A673 (cell line): ENCODE data around the gene COLEC12. TPM values are rescaled to one million over a fixed set of nuclear protein-coding genes. Genes with fewer than 3 reads are reported as not detected.

Experiments used
- BruUV-seq: library from RNA; stranded (reverse); fragments of 400-500 nt; replicated peaks from 2 replicates; lab custom pipeline; 2021; lab: Mats Ljungman, UMichigan
- CTCF ChIA-PET: fragments of 300-600 bp; sonication (Branson Sonifier 250); formaldehyde crosslinking; loops from one replicate; lab custom pipeline; 2022; ENCODE audit warnings: antibody characterized with exemption; lab: Charles Lee
- POLR2A ChIA-PET: fragments of 300-600 bp; sonication (Branson Sonifier 250); formaldehyde crosslinking; loops from one replicate; lab custom pipeline; 2022; ENCODE audit warnings: antibody characterized with exemption; ENCODE audit not compliant: low non-redundant PET; lab: Charles Lee
- DNase-seq: peaks from one replicate; pipeline ENCODE4 v3.0.0-alpha.2; 2015; ENCODE audit warnings: low spot score
- H3K27ac ChIP-seq: fragments of 200-600 bp; sonication (generic); 2 replicates; pipeline ENCODE4 v1.5.1; 2016; ENCODE audit warnings: mixed run types, low read depth, mild to moderate bottlenecking, mixed read lengths, antibody characterized with exemption, low read length; ENCODE audit not compliant: poor library complexity, severe bottlenecking
- H3K27me3 ChIP-seq: fragments of 200-600 bp; sonication (generic); replicated peaks from 2 replicates; pipeline ENCODE4 v1.6.1; 2017; ENCODE audit warnings: mixed run types, low read depth, mild to moderate bottlenecking, mixed read lengths, antibody characterized with exemption, low read length; ENCODE audit not compliant: insufficient read depth, poor library complexity
- H3K36me3 ChIP-seq: fragments of 200-600 bp; sonication (generic); 2 replicates; pipeline ENCODE4 v1.6.1; 2016; ENCODE audit warnings: mixed run types, mild to moderate bottlenecking, mixed read lengths, antibody characterized with exemption, low read length; ENCODE audit not compliant: insufficient read depth, poor library complexity, severe bottlenecking
- H3K4me1 ChIP-seq: fragments of 200-600 bp; sonication (generic); 2 replicates; pipeline ENCODE4 v1.6.1; 2017; ENCODE audit warnings: mixed run types, mild to moderate bottlenecking, mixed read lengths, antibody characterized with exemption, low read length; ENCODE audit not compliant: insufficient read depth, poor library complexity, severe bottlenecking
- H3K4me3 ChIP-seq: fragments of 200-600 bp; sonication (generic); 2 replicates; pipeline ENCODE4 v1.5.1; 2016; ENCODE audit warnings: low read depth, mixed run types, mild to moderate bottlenecking, mixed read lengths, low read length; ENCODE audit not compliant: poor library complexity, severe bottlenecking
- H3K9me3 ChIP-seq: fragments of 200-600 bp; sonication (generic); 2 replicates; pipeline ENCODE4 v1.6.1; 2016; ENCODE audit warnings: mixed run types, low read depth, mild to moderate bottlenecking, mixed read lengths, antibody characterized with exemption, low read length; ENCODE audit not compliant: poor library complexity, severe bottlenecking
- EZH2 ChIP-seq: fragments of 200-600 bp; sonication (generic); IDR thresholded peaks from 2 replicates; pipeline ENCODE4 v1.6.1; 2017; ENCODE audit warnings: borderline replicate concordance, low read depth, mild to moderate bottlenecking, mixed read lengths, antibody characterized with exemption, low read length; ENCODE audit not compliant: poor library complexity, severe bottlenecking
- intact Hi-C: fragments of 100-400 bp; cut with micrococcal nuclease; formaldehyde crosslinking; loops from one replicate; pipeline ENCODE4 v1.10.0; 2022; ENCODE audit not compliant: unreplicated experiment
- total RNA-seq: library from RNA; stranded (reverse); gene quantifications from 2 replicates; pipeline ENCODE4 v1.2.3, GENCODE V29; 2021
- TF ChIP-seq, protein P1 (sequence below): fragments of 300-800, 200-600 bp; sonication (generic); conservative IDR thresholded peaks from 2 replicates; pipeline ENCODE4 v1.5.1; 2017; ENCODE audit warnings: low read depth, mild to moderate bottlenecking, antibody characterized with exemption, low read length, moderate library complexity, mixed read lengths

The COLEC12 gene
- total RNA-seq, 1 experiment from 2014 or later: 0.86 TPM

DNA sequence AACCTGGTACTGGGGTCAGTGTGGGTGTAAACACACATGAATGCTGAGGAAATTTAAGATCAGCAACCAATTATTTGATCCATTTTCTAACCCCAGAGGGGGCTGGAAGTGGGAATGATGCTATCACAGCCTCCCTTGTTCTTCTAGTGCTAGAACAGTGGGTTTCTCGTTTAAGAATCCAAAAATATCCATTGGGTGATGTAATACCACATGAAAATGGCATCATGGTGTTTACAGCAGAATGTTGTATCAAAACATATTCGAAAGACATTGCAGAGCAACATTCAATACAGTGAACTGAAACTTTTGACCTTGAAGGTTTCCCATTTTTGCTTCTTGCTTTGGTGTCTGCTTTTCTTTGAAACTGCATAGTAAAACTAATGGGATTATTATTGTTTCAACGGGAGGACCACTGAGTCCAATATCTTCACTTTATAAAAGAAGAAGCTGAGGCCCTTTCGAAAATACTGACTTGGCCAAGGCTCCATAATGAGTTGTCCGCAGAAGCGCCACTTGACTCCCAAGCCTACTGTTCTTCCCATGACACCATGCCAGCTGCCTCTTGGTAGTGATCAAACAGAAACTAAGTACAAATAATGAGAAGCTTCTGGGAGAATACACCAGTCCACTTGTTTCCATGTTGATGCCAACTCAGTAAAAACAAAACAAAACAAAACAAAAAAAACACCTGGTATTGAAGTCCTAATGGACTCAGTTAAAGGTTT is 106.1 kb downstream of the COLEC12 start:
- Histone ChIP-seq H3K9me3 (no peaks in the 10 kb centered on the region), H3K27ac (no peak overlapping the region), H3K4me3 (no peak overlapping the region), H3K4me1 (peaks cover 17% of the 10 kb centered on the region), H3K27me3 (no peaks in the 10 kb centered on the region), H3K36me3 (no peaks in the 10 kb centered on the region)
- no peak for DNase-seq
- ChIA-PET POLR2A (no interaction called here), CTCF (no interaction called here)
- intact Hi-C loops: no loop called here
- TF ChIP-seq EZH2: no peak
- TF ChIP-seq, protein P1, sequence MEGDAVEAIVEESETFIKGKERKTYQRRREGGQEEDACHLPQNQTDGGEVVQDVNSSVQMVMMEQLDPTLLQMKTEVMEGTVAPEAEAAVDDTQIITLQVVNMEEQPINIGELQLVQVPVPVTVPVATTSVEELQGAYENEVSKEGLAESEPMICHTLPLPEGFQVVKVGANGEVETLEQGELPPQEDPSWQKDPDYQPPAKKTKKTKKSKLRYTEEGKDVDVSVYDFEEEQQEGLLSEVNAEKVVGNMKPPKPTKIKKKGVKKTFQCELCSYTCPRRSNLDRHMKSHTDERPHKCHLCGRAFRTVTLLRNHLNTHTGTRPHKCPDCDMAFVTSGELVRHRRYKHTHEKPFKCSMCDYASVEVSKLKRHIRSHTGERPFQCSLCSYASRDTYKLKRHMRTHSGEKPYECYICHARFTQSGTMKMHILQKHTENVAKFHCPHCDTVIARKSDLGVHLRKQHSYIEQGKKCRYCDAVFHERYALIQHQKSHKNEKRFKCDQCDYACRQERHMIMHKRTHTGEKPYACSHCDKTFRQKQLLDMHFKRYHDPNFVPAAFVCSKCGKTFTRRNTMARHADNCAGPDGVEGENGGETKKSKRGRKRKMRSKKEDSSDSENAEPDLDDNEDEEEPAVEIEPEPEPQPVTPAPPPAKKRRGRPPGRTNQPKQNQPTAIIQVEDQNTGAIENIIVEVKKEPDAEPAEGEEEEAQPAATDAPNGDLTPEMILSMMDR: no peak
- BruUV-seq: no TSS peak

DNA sequence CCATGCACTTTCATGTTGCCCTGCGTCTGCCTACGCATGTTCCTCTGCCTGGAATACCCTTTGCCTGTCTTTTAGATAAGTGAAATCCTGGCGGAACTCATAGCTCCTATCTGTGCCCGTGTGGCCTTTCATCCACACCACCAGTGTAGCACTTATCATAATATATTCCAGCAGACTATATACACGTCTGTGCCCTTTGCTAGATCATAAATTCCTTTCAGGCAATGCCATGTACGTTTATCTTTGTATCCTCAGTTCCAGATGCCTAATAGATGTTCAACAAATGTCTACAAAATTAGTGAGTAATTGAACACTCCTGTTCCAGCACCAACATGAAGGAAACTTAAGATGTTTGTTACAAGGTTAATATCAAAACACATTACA is 106.9 kb downstream of the COLEC12 start:
- Histone ChIP-seq H3K36me3 (no peaks in the 10 kb centered on the region), H3K9me3 (no peaks in the 10 kb centered on the region), H3K4me3 (no peak overlapping the region), H3K27ac (no peak overlapping the region), H3K27me3 (no peaks in the 10 kb centered on the region), H3K4me1 (peaks cover 17% of the 10 kb centered on the region)
- no TSS peak for BruUV-seq
- ChIA-PET CTCF (no interaction called here), POLR2A (no interaction called here)
- no peak for DNase-seq
- intact Hi-C loops: no loop called here
- TF ChIP-seq, protein P1: no peak
- TF ChIP-seq EZH2: no peak

DNA sequence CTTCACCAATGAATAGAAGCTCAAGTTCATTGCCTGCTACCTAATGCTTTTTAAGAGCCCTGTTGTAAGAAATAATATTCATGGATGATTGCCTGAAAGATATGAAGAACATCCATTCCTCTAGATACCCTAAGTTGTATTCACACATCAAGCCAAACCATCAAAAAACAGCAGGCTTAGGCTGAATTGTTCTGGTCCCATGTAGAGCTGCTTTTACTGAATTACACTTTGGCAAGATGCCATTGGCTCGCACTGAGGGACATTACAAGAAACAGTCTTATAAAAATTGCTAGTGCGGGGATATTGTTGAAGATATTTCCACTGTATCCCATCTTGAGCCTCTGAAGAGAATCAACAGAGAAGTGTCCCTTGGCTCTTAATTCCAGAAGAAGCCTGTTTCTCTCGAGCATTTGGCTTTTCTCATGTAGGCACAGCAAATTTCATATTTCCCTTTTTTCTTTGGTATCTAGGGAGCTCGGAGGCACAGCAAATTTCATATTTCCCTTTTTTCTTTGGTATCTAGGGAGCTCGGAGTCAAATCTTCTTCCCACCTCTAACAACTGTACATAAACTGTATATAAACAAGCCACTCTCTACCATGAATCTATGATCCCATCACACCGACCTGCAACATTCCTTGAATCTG is 107.5 kb downstream of the COLEC12 start:
- CTCF ChIA-PET: no interaction called here

More for the DNA sequence above, 107.5 kb downstream of the COLEC12 start:
- H3K9me3 ChIP-seq: no peaks in the 10 kb centered on the region
- DNase-seq: peak; percentile 48
- H3K4me1 ChIP-seq: peaks cover 22% of the 10 kb centered on the region
- POLR2A ChIA-PET: no interaction called here
- H3K27me3 ChIP-seq: no peaks in the 10 kb centered on the region
- no peaks in the 10 kb centered on the region for H3K36me3 ChIP-seq
- H3K4me3 ChIP-seq: no peak overlapping the region
- no TSS peak for BruUV-seq
- TF ChIP-seq, protein P1: no peak
- TF ChIP-seq EZH2: no peak
- intact Hi-C loops: no loop called here
- H3K27ac ChIP-seq: no peak overlapping the region
